H1 (cell line): ENCODE results near the gene CD7. TPM values are rescaled to one million over a fixed set of nuclear protein-coding genes. Genes with fewer than 3 reads are reported as not detected.

Source experiments
- RBBP5 ChIP-seq: IDR thresholded peaks from 2 replicates; pipeline ENCODE4 v1.7.1; 2012; ENCODE audit warnings: low read depth, mild to moderate bottlenecking, inconsistent platforms, low read length, moderate library complexity, borderline replicate concordance
- polyA plus RNA-seq, 7 experiments: library from polyadenylated mRNA; depleted of rRNA in 3 of 7; stranded (reverse) in 5 of 7; unstranded in 2 of 7; fragments of >200 nt in 5 of 7; fragments of 200-250 nt in 2 of 7; gene quantifications; 1 replicate in 5 of 7; 2 replicates in 1 of 7; 4 replicates in 1 of 7; pipeline versions ENCODE4 v1.2.1 to v1.2.3, GENCODE V29; 2011 to 2013; ENCODE audit warnings: missing spikeins in 2 of 7, mixed read lengths in 2 of 7
- total RNA-seq: library from RNA; stranded (reverse); fragmentation: NEBNext Ultra II Directional; extraction: Animal tissue kit (Norgen Biotek cat#: 25700); gene quantifications from 2 replicates; pipeline ENCODE4 v1.2.1, GENCODE V29; 2021

The CD7 gene
- total and polyA plus RNA-seq, 2 of the 8 experiments (the other 6 are each of a cell fraction or from before 2014, with no cell fraction given): 0.83 to 0.86 TPM

- TF ChIP-seq RBBP5: no peak
- TF ChIP-seq, all 59 proteins: peak for 0
Observed at GRCh38 chr17:82319619-82320062, 2.2 kb upstream of the CD7 start (continued).
